ENCODE measurements around the gene DISC1.
"Not testable (repeated sequence)": the region's sequence is repeated elsewhere in the genome, so short reads cannot be mapped to it uniquely, and the experiment has no call there.

The DISC1 gene

DNA sequence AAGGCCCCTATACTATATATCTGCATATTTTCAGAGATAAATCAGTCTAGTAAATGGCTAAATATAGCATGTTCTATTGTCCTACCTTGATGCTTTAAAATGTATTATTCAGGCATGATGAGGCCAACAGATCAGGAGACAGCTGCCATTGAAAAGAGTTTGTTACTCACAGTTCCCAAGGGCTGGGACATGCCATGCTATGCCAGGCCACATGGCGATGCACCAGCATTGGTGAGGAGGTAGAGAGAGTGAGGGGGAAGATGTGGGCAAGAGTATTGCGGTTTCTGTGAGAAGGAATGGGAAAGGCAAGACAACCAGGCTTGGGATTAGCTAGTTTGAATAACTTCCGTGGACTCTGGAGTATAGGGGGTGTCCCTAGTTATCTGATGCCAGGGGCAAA, 316.5 kb downstream of the DISC1 start:
- DNase-seq = no peak

DNA sequence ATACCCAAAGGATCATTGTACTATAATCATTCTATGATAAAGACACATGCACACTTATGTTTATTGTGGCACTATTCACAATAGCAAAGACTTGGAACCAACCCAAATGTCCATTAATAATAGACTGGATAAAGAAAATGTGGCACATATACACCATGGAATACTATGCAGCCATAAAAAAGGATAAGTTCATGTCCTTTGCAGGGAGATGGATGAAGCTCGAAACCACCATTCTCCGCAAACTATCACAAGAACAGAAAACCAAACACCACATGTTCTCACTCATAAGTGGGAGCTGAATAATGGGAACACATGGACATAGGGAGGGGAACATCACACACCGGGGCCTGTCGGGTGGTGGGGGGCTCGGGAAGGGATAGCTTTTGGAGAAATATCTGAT, 321.5 kb downstream of the DISC1 start:
- DNase-seq = not testable (repeated sequence)

DNA sequence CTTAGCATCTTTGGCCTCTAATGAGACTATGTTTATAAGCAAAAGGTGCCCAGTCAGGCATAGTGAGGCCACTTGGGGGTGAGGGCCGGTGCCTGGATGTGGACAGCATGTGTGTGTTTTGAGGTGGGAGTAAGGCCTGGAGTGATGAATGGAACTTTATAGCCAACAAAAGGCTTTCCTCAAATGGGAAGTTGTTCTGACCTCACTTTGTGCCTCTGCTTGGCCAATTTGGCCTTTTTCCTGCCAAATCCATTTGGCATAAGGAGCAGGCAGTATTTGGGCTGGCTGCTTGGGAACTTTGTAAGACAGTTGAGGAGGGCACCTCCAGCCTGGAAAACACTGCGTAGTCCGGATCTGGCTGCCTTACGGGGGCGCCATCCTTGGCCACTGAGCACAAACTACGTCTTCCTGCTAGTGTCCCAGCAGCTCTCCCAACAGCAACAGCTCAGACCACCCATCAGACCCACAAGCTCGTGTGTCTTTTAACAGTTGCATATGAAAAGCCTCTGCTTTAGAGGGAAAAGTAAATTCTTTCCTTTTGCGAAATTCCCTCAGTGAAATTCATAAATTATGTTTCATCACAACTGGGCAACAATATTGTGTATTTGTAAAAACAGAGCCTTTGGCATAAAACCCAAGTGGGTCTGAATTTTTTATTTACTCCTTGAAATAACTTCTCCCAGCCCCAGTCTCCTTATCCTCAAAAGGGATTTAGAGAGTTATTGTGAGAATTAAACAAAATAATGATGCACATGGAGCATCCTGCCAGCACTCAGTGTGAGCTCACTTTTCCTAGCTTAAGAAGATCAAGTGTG, 322.9 kb downstream of the DISC1 start:
- peak in 18 of 56 donors; percentile 3 to 69 (median 28) for DNase-seq

DNA sequence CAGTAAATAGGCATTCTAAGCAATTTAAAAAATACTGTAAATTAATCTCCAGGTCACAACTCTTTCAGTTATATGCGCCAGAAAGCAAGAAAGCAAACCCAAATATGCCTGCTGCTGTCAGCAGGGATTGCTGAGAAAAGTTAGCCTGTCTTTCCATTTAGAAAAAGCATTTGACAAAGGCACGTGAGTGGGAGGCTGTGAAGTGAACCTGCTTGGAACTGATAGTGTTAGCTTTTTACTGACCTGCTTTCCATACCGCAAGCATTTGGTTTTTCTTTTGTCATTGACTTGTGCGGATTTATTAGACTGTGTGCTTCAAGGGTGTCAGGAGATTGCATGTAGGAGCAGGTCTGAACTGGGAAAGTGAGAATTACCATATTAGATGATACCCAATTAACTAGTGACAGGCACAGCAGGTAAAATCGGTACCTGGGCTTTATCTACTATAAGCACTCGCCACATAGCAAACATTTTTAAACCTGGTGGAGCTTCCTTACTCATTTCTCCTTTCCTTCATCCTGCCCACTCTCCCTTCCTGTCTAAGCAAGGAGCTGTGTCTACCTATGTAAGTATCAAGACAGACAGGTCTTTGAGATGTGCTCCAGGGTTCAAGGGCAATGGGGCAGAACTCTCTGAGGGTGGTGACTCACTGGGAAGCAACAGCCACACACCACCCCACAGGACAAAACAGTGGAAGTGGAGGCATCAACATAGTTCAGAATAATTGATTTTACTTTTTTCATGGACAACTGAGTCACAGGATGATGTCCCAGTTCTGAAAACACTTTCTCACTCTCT, 323.9 kb downstream of the DISC1 start:
- no peak for DNase-seq

DNA sequence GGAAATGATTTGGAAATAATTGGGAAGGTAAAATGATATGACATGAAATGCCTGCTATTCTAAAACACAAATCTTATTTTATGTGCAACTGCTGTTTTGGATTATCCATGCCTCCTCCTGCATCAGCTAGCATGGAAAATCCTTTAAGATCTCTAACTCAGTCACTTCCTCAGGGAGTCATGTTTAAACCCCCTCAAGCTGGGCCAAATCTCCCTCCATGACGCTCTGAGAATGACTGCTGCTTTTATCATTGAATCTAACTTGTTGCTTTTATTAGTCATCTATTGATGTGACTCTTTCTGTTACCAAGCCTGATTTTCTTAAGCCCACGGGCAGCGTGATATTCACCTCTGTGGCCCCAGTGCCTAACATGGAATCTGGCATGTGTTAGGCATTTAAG, 324.8 kb downstream of the DISC1 start:
- DNase-seq = no peak

DNA sequence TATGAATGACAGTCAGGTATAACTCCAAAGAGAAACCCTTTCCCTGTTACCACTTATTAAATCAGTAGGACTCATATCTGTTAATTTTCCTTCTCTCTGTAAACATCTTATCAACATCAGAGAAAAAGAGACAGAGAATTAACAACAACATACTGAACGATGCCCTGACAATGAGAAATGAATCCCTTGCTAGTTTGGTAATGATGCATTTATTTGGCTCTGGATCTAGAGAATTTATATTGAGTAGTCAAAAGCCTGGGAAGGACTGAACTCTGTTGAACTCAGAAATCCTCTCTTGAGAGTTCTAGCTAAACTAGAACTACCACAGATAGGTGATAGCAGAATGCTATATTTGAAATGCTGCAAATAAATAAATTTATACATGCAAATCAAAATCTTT, 325.6 kb downstream of the DISC1 start:
- no peak for DNase-seq

DNA sequence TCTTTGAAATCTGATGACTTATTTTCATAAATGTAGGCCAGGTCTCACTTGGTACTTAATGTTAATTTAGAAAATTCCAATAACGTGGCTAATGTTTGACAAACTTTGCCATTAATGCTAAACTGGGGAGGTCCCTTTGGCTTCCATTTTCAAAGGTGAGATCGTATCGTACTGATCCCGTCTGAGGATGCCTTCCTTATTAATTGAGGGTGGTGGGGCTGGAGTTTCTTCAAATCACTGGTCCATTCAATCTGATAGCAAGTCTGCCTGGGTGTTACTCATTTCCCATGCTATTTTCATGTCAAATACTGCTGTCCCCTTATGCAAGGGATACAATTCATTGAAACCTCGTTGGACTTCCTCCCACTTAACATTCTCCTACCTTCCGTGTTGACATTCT, 327.1 kb downstream of the DISC1 start:
- DNase-seq = no peak

DNA sequence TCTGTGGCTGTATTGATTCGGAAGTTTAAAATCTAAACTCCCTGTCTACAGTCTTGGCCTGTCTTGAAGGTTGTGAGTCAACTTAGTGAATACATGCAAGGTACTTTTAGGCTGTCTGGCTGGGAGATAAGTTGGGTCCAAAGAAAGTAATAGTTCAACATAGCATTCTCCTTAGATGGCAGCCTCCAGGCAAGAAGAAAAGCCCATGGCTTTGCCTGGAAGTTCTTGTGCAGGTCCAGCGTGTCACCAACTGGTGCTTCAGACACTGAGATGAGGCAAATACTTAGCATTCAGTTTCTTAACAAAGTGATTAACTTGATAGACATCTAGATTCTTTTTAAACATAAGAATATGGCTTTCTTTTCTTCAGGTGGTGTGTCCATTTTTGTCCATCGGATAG, 328.2 kb downstream of the DISC1 start:
- no peak for DNase-seq

DNA sequence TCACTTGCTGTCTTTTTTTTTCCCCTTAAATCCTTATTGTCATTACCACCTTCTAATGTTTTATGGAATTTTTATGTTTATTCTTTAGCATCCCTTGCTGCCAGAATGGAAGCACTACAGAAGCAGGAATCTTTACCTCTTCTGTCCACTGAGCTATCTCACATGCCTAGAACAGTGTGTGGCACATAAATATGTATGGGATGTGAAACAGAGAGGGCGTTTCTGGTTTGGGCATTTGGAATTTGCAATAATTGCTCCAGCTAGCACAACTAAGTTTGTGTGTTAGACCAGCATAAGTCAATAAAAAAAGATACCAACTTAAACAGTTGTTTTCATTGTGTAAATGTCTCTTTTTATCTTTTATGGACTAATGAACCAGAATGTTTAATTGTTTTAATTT, 330.8 kb downstream of the DISC1 start:
- DNase-seq = no peak

DNA sequence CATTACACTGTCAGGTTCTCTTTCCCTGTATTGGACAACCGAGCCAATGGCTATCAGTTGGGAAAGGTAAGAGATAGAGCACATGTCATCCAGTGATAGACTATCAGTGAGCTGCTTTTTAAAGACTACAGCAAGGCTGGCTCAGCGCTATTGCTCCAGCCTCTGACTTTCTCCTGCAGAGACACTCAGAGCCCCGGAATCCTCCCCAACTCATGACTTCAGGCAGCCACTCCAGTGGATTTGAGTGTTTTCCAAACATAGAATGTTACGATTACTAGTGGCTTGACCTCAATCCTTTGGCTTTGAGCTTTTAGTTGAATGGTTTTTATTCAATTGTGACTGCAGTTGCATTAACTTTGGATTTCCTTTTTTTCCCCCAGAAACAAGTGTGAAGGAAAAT, 331.9 kb downstream of the DISC1 start:
- DNase-seq = no peak

DNA sequence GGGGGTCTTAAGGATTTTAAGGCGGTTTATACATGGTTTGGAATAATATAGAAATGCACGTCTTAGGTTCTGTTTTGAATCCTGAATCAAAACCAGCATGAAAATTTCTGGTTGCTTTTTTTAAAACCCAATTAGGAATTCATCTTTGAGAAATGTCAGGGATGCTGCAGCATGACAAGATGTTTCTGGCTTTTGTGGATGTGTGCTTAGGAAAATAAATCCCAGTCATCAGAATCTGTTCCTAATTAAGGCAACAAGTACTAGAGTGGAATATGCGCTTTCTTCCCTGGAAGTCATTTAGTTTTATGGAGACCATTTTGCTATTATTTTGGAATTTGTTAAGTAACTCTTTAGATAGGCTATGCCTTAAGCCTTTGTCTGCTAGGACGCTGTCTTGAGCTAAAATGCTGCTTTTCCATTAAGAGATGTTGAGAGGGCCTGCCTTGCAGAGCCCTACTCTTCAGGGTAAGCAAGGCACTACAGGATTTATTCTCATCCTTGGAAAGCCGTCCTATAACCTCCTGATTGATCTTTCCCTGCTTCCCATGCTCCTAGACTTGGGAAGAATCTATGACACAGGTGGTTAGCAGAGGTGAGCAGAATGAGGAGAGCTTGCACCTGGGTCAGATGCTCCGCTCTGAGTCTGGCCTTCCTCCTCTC, 332.8 kb downstream of the DISC1 start:
- DNase-seq = no peak

DNA sequence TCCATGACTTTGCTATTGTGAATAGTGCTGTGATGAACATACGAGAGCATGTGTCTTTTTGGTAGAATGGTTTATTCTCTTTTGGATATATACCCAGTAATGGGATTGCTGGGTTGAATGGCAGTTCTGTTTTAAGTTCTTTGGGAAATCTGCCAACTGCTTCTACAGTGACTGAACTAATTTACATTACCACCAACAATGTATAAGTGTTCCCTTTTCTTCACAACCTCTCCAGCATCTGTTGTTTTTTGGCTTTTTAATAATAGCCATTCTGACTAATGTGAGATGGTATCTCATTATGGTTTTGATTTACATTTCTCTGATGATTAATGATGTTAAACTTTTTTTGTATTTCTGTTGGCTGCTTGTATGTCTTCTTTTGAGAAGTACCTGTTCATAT, 335.2 kb downstream of the DISC1 start:
- DNase-seq = not testable (repeated sequence)

DNA sequence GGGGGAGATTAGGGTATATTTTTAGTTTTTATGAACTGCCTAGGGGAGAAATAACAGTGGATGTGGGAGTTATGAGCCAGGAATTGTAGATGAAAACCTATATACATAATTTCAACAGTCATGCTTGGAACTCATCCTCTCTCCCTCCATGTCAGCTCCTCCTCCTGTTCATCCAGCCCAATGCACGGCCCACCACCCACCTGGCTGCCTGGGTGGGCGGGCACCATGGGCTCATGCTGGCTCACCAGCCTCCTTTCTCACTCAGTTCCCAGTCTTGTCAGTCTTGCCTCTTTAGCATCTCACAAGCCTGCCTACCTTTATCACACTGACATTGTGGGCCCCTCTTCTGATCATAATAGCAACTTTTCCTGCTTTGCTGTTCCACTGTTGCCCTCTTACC, 336.0 kb downstream of the DISC1 start:
- DNase-seq = no peak

DNA sequence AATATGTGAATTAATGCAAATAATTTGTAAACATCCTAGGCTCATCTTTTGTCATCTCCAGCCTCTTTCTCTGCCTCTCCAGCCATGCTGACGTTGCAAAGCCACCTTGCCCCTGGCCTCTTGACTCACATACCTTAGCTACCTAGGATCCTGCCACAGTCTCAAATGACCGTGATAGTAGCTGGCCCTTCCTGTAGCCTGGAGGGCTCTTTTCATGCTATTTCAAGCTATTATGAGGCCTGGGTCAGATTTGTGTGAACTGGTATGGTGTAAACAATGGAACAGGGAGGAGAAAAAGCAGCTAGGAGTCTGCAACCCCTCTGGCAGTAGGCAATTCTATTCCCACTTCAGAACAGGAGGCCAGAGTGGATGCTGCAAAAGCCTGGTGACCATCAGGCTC, 337.7 kb downstream of the DISC1 start:
- no peak for DNase-seq

DNA sequence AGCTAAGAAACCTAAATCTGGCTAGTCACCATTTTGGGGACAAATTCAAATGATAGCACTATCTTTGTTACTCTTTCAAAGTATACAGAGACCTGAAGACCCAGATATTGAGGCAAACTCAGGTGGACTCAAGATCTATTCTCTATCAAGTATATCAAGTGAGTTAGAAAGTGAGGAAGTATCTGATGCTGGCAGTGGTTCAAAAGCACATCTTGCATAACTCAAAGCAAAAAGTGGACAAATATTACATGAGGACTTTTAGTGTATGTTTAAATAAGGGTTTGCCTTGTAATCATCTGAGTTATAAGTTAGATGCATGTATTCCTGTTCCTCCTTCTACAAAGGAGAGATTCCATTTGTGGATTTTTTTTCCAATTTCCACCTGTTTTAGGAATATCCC, 338.4 kb downstream of the DISC1 start:
- no peak for DNase-seq

DNA sequence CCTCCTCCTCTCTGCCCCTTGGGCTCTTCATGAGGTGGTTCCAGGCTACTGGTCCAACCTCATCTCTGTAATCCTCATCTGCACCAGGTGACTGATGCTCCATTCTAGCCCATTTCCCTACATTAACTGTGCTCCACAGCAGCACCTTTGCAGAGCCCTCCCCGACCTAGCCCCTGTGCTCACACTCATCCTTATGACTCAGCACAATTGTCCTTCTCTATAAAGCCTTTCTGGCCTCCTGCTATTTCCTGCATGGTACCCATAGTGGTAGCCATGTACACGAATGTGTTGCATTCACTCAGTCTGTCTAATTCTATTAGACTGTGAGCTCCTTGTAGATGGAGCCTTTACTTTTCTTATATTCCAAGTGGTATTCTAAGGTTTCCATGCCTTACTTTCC, 339.0 kb downstream of the DISC1 start:
- no peak for DNase-seq

DNA sequence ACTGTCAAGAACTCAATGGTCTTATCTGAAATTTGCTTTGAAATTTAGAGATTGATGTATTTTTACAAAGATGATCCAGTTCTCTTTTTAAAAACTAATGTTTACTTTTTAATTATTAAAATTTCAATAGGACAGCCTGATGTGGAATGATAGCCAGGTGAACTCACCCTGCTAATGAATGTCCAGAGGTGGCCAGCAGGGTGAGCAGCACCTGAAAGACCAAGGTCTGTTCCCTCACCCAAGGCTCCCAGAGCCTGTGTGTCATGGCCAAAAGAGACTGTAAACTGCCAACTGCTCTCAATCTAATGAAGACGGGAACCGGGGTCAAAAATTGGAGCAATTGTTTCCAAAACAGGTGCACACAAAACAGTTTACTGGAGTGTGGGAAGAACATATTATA, 340.4 kb downstream of the DISC1 start:
- DNase-seq = no peak

DNA sequence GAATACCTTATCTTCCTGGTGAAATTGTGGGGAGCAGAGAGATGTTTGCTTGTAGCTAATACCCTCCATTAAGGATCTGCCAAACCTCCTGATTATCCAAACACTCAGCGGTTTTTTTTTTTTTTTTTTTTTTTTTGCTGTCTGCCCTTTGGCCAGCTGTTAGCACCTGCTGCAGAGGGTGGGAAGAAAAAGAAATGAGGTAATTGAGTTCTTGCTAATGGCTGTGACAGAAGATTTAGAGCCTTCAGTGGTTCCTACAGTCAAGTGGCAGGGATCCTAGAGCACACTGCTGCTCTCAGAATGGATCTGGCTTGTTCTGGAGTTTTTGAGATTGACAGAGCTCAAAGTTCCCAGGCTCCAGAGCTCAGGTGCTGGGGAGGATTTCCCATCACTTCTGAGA, 342.5 kb downstream of the DISC1 start:
- DNase-seq = no peak

DNA sequence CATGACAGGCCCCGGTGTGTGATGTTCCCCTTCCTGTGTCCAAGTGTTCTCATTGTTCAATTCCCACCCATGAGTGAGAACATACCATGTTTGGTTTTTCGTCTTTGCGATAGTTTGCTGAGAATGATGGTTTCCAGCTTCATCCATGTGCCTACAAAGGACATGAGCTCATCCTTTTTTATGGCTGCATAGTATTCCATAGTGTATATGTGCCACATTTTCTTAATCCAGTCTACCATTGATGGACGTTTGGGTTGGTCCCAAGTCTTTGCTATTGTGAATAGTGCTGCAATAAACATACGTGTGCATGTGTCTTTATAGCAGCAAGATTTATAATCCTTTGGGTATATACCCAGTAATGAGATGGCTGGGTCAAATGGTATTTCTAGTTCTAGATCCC, 343.2 kb downstream of the DISC1 start:
- not testable (repeated sequence) for DNase-seq

DNA sequence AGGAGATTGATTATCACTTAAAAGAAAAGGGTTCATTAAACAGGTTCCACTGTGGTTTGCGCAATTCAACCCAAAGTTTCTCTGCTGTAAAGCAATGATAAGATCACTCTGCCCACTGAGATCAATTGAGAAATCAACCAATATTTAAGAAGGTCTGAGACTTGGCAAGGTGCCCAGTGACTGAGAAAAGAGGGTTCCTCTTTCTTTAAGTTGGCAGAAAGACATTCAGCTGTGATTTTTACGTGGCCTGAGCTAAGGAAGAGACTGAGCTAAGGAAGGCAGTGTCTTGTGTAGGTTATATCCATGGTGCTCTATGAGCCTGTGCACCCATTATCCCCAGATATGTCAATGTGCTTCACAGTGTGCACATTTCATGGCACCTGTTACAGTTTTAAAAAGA, 344.1 kb downstream of the DISC1 start:
- no peak for DNase-seq

DNA sequence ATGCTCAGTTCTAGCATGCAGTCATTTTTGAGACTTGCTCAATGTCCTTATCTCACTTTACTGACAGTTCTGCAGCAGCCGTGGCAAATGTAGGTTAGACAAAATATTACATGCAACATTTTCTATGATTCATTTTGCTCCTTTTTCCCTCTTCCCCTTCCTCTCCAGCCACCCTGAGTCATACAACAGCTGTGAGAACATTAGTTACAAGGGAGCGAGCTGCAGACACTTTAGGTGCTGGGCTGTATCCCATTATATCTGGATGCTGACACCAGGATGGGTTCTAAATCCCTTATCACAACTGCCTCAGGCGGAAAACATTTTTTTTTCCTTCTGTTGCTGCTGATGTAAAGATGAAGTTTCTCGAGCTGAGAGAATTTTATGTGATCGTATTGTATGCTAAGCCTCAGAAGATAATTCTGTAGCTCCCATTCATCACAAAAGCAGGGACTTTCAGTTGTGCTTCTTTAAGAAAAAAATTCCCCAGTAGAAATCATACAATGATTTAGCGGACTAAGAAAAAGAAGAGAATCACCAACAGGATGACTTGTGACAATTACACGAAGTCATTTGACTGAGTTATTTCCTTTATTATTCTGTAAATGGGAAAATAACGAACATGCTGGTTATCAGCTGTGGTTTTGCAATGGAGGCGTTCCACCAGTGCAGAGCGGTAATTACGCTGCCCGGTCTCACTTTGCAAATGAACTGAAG, 345.0 kb downstream of the DISC1 start:
- DNase-seq = no peak

DNA sequence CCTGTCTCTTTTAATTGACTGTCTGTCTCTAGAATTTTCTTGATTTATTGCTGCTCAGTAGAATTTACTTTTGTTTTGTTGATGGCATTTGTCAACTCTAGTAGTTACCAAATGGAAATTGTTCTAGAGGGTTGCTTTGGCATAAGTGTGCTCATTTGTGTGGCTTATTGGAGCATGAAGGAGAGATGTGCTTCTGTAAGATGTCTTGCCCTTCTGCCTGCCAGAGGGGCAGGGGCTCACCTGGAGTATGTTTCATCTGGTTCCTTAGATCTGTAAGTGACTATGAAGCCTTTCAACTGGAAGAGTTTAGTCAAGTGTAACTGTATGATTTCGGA, 345.5 kb downstream of the DISC1 start:
- no peak for DNase-seq
